ENCODE results near the gene CNGB1. TPM values are rescaled to one million over a fixed set of nuclear protein-coding genes. Genes with fewer than 3 reads are reported as not detected.

Gene CNGB1
- total RNA-seq, 1 donor from 2014 or later, result not detected

GRCh38 chr16:57901480-57902069, 69.4 kb downstream of the CNGB1 start:
- Mint-ChIP-seq H3K9me3 (ENCODE audit: low read depth) (no peaks in the 10 kb centered on the region), H3K27ac (ENCODE audit: unreplicated experiment) (no peak overlapping the region), H3K36me3 (ENCODE audit: low read depth) (no peaks in the 10 kb centered on the region), H3K4me1 (ENCODE audit: low read depth) (peaks cover 4% of the 10 kb centered on the region), H3K4me3 (ENCODE audit: unreplicated experiment) (no peak overlapping the region), H3K27me3 (ENCODE audit: low read depth) (peaks cover 42% of the 10 kb centered on the region)
- no peak for DNase-seq (ENCODE audit: low spot score)
- TF ChIP-seq CTCF (IDR thresholded peaks at IDR 0.05), result no peak

- Mint-ChIP-seq H3K4me1 (ENCODE audit: low read depth) (peaks cover 4% of the 10 kb centered on the region), H3K36me3 (ENCODE audit: low read depth) (no peaks in the 10 kb centered on the region), H3K4me3 (ENCODE audit: unreplicated experiment) (no peak overlapping the region), H3K27ac (ENCODE audit: unreplicated experiment) (no peak overlapping the region), H3K27me3 (ENCODE audit: low read depth) (peaks cover 39% of the 10 kb centered on the region), H3K9me3 (ENCODE audit: low read depth) (no peaks in the 10 kb centered on the region)
- TF ChIP-seq CTCF (IDR thresholded peaks at IDR 0.05), result no peak
- no peak for DNase-seq (ENCODE audit: low spot score)
These were observed 70.0 kb downstream of the CNGB1 start for GRCh38 chr16:57900796-57901479.

GRCh38 chr16:57899771-57900661, 70.9 kb downstream of the CNGB1 start:
- H3K4me1 Mint-ChIP-seq (ENCODE audit: low read depth), result peaks cover 4% of the 10 kb centered on the region
- H3K36me3 Mint-ChIP-seq (ENCODE audit: low read depth), result no peaks in the 10 kb centered on the region
- peak; percentile 98 for TF ChIP-seq CTCF (IDR thresholded peaks at IDR 0.05)
- H3K27me3 Mint-ChIP-seq (ENCODE audit: low read depth), result peaks cover 32% of the 10 kb centered on the region
- no peaks in the 10 kb centered on the region for H3K9me3 Mint-ChIP-seq (ENCODE audit: low read depth)
- H3K27ac Mint-ChIP-seq (ENCODE audit: unreplicated experiment), result no peak overlapping the region
- no peak overlapping the region for H3K4me3 Mint-ChIP-seq (ENCODE audit: unreplicated experiment)
- DNase-seq (ENCODE audit: low spot score), result no peak

GRCh38 chr16:57898961-57899360, 72.0 kb downstream of the CNGB1 start:
- H3K36me3 Mint-ChIP-seq (ENCODE audit: low read depth), result no peaks in the 10 kb centered on the region
- H3K4me3 Mint-ChIP-seq (ENCODE audit: unreplicated experiment), result no peak overlapping the region
- no peak for DNase-seq (ENCODE audit: low spot score)
- peaks cover 4% of the 10 kb centered on the region for H3K4me1 Mint-ChIP-seq (ENCODE audit: low read depth)
- H3K27me3 Mint-ChIP-seq (ENCODE audit: low read depth), result peaks cover 29% of the 10 kb centered on the region
- no peaks in the 10 kb centered on the region for H3K9me3 Mint-ChIP-seq (ENCODE audit: low read depth)
- H3K27ac Mint-ChIP-seq (ENCODE audit: unreplicated experiment), result no peak overlapping the region
- TF ChIP-seq CTCF (IDR thresholded peaks at IDR 0.05), result no peak

GRCh38 chr16:57897996-57898395, 72.9 kb downstream of the CNGB1 start:
- H3K4me3 Mint-ChIP-seq (ENCODE audit: unreplicated experiment), result no peak overlapping the region
- no peak overlapping the region for H3K27ac Mint-ChIP-seq (ENCODE audit: unreplicated experiment)
- H3K27me3 Mint-ChIP-seq (ENCODE audit: low read depth), result peaks cover 24% of the 10 kb centered on the region
- TF ChIP-seq CTCF (IDR thresholded peaks at IDR 0.05), result no peak
- H3K4me1 Mint-ChIP-seq (ENCODE audit: low read depth), result peaks cover 4% of the 10 kb centered on the region
- no peaks in the 10 kb centered on the region for H3K9me3 Mint-ChIP-seq (ENCODE audit: low read depth)
- no peaks in the 10 kb centered on the region for H3K36me3 Mint-ChIP-seq (ENCODE audit: low read depth)
- DNase-seq (ENCODE audit: low spot score), result no peak

Measured in chondrocyte (in vitro differentiated cells).